A673 (cell line): ENCODE results near the gene ANP32E. TPM values are rescaled to one million over a fixed set of nuclear protein-coding genes. Genes with fewer than 3 reads are reported as not detected.
"Not testable (repeated sequence)": the region's sequence is repeated elsewhere in the genome, so short reads cannot be mapped to it uniquely, and the experiment has no call there.

Experiments used
- BruUV-seq: library from RNA; stranded (reverse); fragments of 400-500 nt; replicated peaks from 2 replicates; lab custom pipeline; 2021; lab: Mats Ljungman, UMichigan
- CTCF ChIA-PET: fragments of 300-600 bp; sonication (Branson Sonifier 250); formaldehyde crosslinking; loops from one replicate; lab custom pipeline; 2022; ENCODE audit warnings: antibody characterized with exemption; lab: Charles Lee
- POLR2A ChIA-PET: fragments of 300-600 bp; sonication (Branson Sonifier 250); formaldehyde crosslinking; loops from one replicate; lab custom pipeline; 2022; ENCODE audit warnings: antibody characterized with exemption; ENCODE audit not compliant: low non-redundant PET; lab: Charles Lee
- DNase-seq: peaks from one replicate; pipeline ENCODE4 v3.0.0-alpha.2; 2015; ENCODE audit warnings: low spot score
- H3K27ac ChIP-seq: fragments of 200-600 bp; sonication (generic); 2 replicates; pipeline ENCODE4 v1.5.1; 2016; ENCODE audit warnings: mixed run types, low read depth, mild to moderate bottlenecking, mixed read lengths, antibody characterized with exemption, low read length; ENCODE audit not compliant: poor library complexity, severe bottlenecking
- H3K27me3 ChIP-seq: fragments of 200-600 bp; sonication (generic); replicated peaks from 2 replicates; pipeline ENCODE4 v1.6.1; 2017; ENCODE audit warnings: mixed run types, low read depth, mild to moderate bottlenecking, mixed read lengths, antibody characterized with exemption, low read length; ENCODE audit not compliant: insufficient read depth, poor library complexity
- H3K36me3 ChIP-seq: fragments of 200-600 bp; sonication (generic); 2 replicates; pipeline ENCODE4 v1.6.1; 2016; ENCODE audit warnings: mixed run types, mild to moderate bottlenecking, mixed read lengths, antibody characterized with exemption, low read length; ENCODE audit not compliant: insufficient read depth, poor library complexity, severe bottlenecking
- H3K4me1 ChIP-seq: fragments of 200-600 bp; sonication (generic); 2 replicates; pipeline ENCODE4 v1.6.1; 2017; ENCODE audit warnings: mixed run types, mild to moderate bottlenecking, mixed read lengths, antibody characterized with exemption, low read length; ENCODE audit not compliant: insufficient read depth, poor library complexity, severe bottlenecking
- H3K4me3 ChIP-seq: fragments of 200-600 bp; sonication (generic); 2 replicates; pipeline ENCODE4 v1.5.1; 2016; ENCODE audit warnings: low read depth, mixed run types, mild to moderate bottlenecking, mixed read lengths, low read length; ENCODE audit not compliant: poor library complexity, severe bottlenecking
- H3K9me3 ChIP-seq: fragments of 200-600 bp; sonication (generic); 2 replicates; pipeline ENCODE4 v1.6.1; 2016; ENCODE audit warnings: mixed run types, low read depth, mild to moderate bottlenecking, mixed read lengths, antibody characterized with exemption, low read length; ENCODE audit not compliant: poor library complexity, severe bottlenecking
- CTCF ChIP-seq: fragments of 300-800, 200-600 bp; sonication (generic); conservative IDR thresholded peaks from 2 replicates; pipeline ENCODE4 v1.5.1; 2017; ENCODE audit warnings: low read depth, mild to moderate bottlenecking, antibody characterized with exemption, low read length, moderate library complexity, mixed read lengths
- EZH2 ChIP-seq: fragments of 200-600 bp; sonication (generic); IDR thresholded peaks from 2 replicates; pipeline ENCODE4 v1.6.1; 2017; ENCODE audit warnings: borderline replicate concordance, low read depth, mild to moderate bottlenecking, mixed read lengths, antibody characterized with exemption, low read length; ENCODE audit not compliant: poor library complexity, severe bottlenecking
- intact Hi-C: fragments of 100-400 bp; cut with micrococcal nuclease; formaldehyde crosslinking; loops from one replicate; pipeline ENCODE4 v1.10.0; 2022; ENCODE audit not compliant: unreplicated experiment
- total RNA-seq: library from RNA; stranded (reverse); gene quantifications from 2 replicates; pipeline ENCODE4 v1.2.3, GENCODE V29; 2021

Gene ANP32E
- total RNA-seq, 1 experiment from 2014 or later = 153 TPM

GRCh38 chr1:150233359-150234308 lies 2.3 kb downstream of the ANP32E start:
- Histone ChIP-seq H3K4me1 (peaks cover 7% of the 10 kb centered on the region), H3K4me3 (peak overlapping the region; percentile 77), H3K27me3 (no peaks in the 10 kb centered on the region), H3K27ac (peak overlapping the region; percentile 95), H3K36me3 (peaks cover 32% of the 10 kb centered on the region), H3K9me3 (no peaks in the 10 kb centered on the region)
- ChIA-PET POLR2A (no interaction called here), CTCF (interaction anchor here (0.7 kb wide), 1 partner anchor 139 kb away, joined by 3 read pairs; no protein-coding TSS in a partner anchor)
- intact Hi-C loops = loop anchor here (2.0 kb wide), 1 partner anchor 13 kb away; no protein-coding TSS in a partner anchor
- TF ChIP-seq CTCF (no peak), EZH2 (no peak)
- BruUV-seq = no TSS peak
- DNase-seq = peak; percentile 13

DNA sequence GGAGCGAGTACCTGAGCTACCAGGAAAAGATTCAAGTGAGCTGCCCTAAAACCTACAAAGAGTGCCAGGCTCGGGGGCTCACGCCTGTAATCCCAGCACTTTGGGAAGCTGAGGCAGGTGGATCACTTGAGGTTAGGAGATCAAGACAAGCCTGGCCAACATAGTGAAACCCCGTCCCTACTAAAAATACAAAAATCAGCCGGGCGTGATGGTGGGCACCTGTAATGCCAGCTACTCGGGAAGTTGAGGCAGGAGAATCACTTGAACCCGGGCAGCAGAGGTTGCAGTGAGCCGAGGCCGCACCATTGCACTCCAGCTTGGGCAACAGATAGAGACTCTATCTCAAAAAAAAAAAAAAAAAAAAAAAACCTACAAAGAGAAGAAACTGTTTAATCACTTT lies 3.0 kb downstream of the ANP32E start:
- BruUV-seq = not testable (repeated sequence)

DNA sequence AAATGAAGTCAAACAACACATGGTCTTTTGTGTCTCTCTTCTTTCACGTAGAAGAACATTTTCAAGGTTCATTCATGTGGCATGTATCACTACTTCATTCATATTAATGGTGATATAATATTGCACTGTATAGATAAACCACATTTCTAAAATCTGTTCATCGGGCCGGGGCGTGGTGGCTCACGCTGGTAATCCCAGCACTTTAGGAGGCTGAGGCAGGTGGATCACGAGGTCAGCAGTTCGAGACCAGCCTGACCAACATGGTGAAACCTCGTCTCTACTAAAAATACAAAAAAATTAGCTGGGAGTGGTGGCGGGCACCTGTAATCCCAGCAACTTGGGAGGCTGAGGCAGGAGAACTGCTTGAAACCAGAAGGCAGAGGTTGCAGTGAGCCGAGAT lies 7.7 kb downstream of the ANP32E start:
- H3K4me1 ChIP-seq, H3K27me3 ChIP-seq, H3K9me3 ChIP-seq, DNase-seq, CTCF ChIA-PET, H3K27ac ChIP-seq, intact Hi-C loops, H3K4me3 ChIP-seq, POLR2A ChIA-PET, BruUV-seq: not testable (repeated sequence)
- peaks cover 83% of the 10 kb centered on the region for H3K36me3 ChIP-seq

More for the DNA sequence above, 3.0 kb downstream of the ANP32E start:
- Histone ChIP-seq H3K36me3 (peaks cover 39% of the 10 kb centered on the region), H3K4me3 (peak overlapping the region; percentile 77), H3K27ac (peak overlapping the region; percentile 95)
- CTCF ChIA-PET = interaction anchor here (0.7 kb wide), 1 partner anchor 138 kb away, joined by 3 read pairs; no protein-coding TSS in a partner anchor
- H3K4me1 ChIP-seq, intact Hi-C loops, H3K9me3 ChIP-seq, DNase-seq, POLR2A ChIA-PET, H3K27me3 ChIP-seq: not testable (repeated sequence)

DNA sequence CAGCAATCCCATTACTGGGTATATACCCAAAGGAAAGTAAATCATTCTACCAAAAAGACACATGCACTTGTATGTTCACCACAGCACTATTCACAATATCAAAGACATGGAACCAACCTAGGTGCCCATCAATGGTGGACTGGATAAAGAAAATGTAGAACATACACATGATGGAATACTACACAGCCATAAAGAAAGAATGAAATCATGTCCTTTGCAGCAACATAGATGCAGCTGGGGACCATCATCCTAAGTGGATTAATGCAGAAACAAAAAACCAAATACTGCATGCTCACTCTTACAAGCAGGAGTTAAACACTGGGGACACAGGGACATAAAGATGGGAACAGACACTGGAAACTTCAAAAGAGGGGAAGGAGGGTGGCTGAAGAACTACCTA lies 8.7 kb downstream of the ANP32E start:
- no TSS peak for BruUV-seq
- Histone ChIP-seq H3K27me3 (no peaks in the 10 kb centered on the region), H3K9me3 (no peaks in the 10 kb centered on the region), H3K4me3 (no peak overlapping the region), H3K27ac (no peak overlapping the region), H3K4me1 (no peaks in the 10 kb centered on the region), H3K36me3 (peaks cover 90% of the 10 kb centered on the region)
- intact Hi-C loops = no loop called here
- POLR2A ChIA-PET = no interaction called here
- TF ChIP-seq CTCF (no peak), EZH2 (no peak)
- no peak for DNase-seq
- CTCF ChIA-PET = no interaction called here
